GM19372 (cell line): Measurements from ENCODE around the gene MPZL2.

ENCODE experiments used
- ATAC-seq: cut with Tn5 transposase; IDR thresholded peaks from one replicate; pipeline ENCODE4 v1.9.1; 2021; ENCODE audit warnings: mild to moderate bottlenecking, low read depth, moderate library complexity; ENCODE audit not compliant: unreplicated experiment

Gene MPZL2

GRCh38 chr11:118223992-118224391 is 40.1 kb downstream of the MPZL2 start:
- ATAC-seq, result no peak

GRCh38 chr11:118223570-118223969 is 40.5 kb downstream of the MPZL2 start:
- no peak for ATAC-seq

- ATAC-seq, result no peak
Measured at GRCh38 chr11:118222437-118222836, 41.7 kb downstream of the MPZL2 start.

GRCh38 chr11:118221419-118221818 is 42.7 kb downstream of the MPZL2 start:
- no peak for ATAC-seq

- no peak for ATAC-seq
Measured at GRCh38 chr11:118219732-118220131, 44.4 kb downstream of the MPZL2 start.

- ATAC-seq, result no peak
Measured at GRCh38 chr11:118219244-118219643, 44.9 kb downstream of the MPZL2 start.

GRCh38 chr11:118217575-118217974 is 46.5 kb downstream of the MPZL2 start:
- no peak for ATAC-seq

GRCh38 chr11:118216621-118217481 is 47.2 kb downstream of the MPZL2 start:
- no peak for ATAC-seq

- no peak for ATAC-seq
Measured at GRCh38 chr11:118215765-118216164, 48.3 kb downstream of the MPZL2 start.

GRCh38 chr11:118215262-118215661 is 48.8 kb downstream of the MPZL2 start:
- ATAC-seq, result no peak

- ATAC-seq, result no peak
Measured at GRCh38 chr11:118214210-118214914, 49.7 kb downstream of the MPZL2 start.

GRCh38 chr11:118213781-118214180 is 50.3 kb downstream of the MPZL2 start:
- no peak for ATAC-seq

- no peak for ATAC-seq
Measured at GRCh38 chr11:118213201-118213600, 50.9 kb downstream of the MPZL2 start.

GRCh38 chr11:118212781-118213191 is 51.3 kb downstream of the MPZL2 start:
- no peak for ATAC-seq

- no peak for ATAC-seq
Measured at GRCh38 chr11:118212131-118212725, 51.9 kb downstream of the MPZL2 start.

- ATAC-seq, result no peak
Measured at GRCh38 chr11:118211006-118211405, 53.1 kb downstream of the MPZL2 start.

- no peak for ATAC-seq
Measured at GRCh38 chr11:118210323-118210722, 53.8 kb downstream of the MPZL2 start.

- no peak for ATAC-seq
Measured at GRCh38 chr11:118209033-118209432, 55.1 kb downstream of the MPZL2 start.

- ATAC-seq, result no peak
Measured at GRCh38 chr11:118207079-118207478, 57.0 kb downstream of the MPZL2 start.

GRCh38 chr11:118206391-118207031 is 57.6 kb downstream of the MPZL2 start:
- no peak for ATAC-seq
